ENCODE results near the gene ABI3BP.

GRCh38 chr3:100954990-100955389 is 38.2 kb downstream of the ABI3BP start:
- TF ChIP-seq POLR2A (IDR thresholded peaks at IDR 0.05) (no peak), CTCF (IDR thresholded peaks at IDR 0.05) (no peak)

Measured in transverse colon (tissue), 3 donors.